MM.1S (cell line): ENCODE results near the gene DOLPP1.

Experiments
- DNase-seq: peaks from one replicate; pipeline ENCODE4 v3.0.0-alpha.2; 2015
- H2AFZ ChIP-seq: fragments of 300-600 bp; sonication (generic); 2 replicates; pipeline ENCODE4 v1.6.0; 2016; ENCODE audit warnings: antibody characterized with exemption, low read length
- H3F3A ChIP-seq: fragments of 300-600 bp; sonication (generic); 2 replicates; pipeline ENCODE4 v1.6.1; 2016; ENCODE audit warnings: mild to moderate bottlenecking, antibody characterized with exemption, low read length, moderate library complexity, mixed read lengths; ENCODE audit not compliant: insufficient read depth
- H3K27ac ChIP-seq: fragments of 300-600 bp; sonication (generic); 2 replicates; pipeline ENCODE4 v1.5.1; 2016; ENCODE audit warnings: mild to moderate bottlenecking, low read length
- H3K27me3 ChIP-seq: fragments of 300-600 bp; sonication (generic); replicated peaks from 2 replicates; pipeline ENCODE4 v1.6.0; 2016; ENCODE audit warnings: low read length; ENCODE audit not compliant: insufficient read depth
- H3K36me3 ChIP-seq: fragments of 300-600 bp; sonication (generic); replicated peaks from 2 replicates; pipeline ENCODE4 v1.6.1; 2016; ENCODE audit warnings: mild to moderate bottlenecking, low read length, mixed read lengths; ENCODE audit not compliant: insufficient read depth
- H3K4me1 ChIP-seq: fragments of 300-600 bp; sonication (generic); 2 replicates; pipeline ENCODE4 v1.6.1; 2016; ENCODE audit warnings: low read length, mixed read lengths
- H3K4me2 ChIP-seq: fragments of 300-600 bp; sonication (generic); 2 replicates; pipeline ENCODE4 v1.6.0; 2016; ENCODE audit warnings: low read depth, low read length
- H3K4me3 ChIP-seq: fragments of 300-600 bp; sonication (generic); 2 replicates; pipeline ENCODE4 v1.5.1; 2016; ENCODE audit warnings: low read length, mixed read lengths
- H3K79me2 ChIP-seq: fragments of 300-600 bp; sonication (generic); 2 replicates; pipeline ENCODE4 v1.6.1; 2016; ENCODE audit warnings: mixed run types, low read length, mixed read lengths
- H3K9ac ChIP-seq: fragments of 300-600 bp; sonication (generic); 2 replicates; pipeline ENCODE4 v1.6.1; 2016; ENCODE audit warnings: low read length, mixed read lengths
- H3K9me2 ChIP-seq: fragments of 300-600 bp; sonication (generic); replicated peaks from 2 replicates; pipeline ENCODE4 v1.6.1; 2016; ENCODE audit warnings: mild to moderate bottlenecking, low read length, mixed read lengths; ENCODE audit not compliant: insufficient read depth
- H3K9me3 ChIP-seq: fragments of 300-600 bp; sonication (generic); replicated peaks from 2 replicates; pipeline ENCODE4 v1.6.1; 2016; ENCODE audit warnings: mild to moderate bottlenecking, low read length, mixed read lengths; ENCODE audit not compliant: insufficient read depth
- H4K20me1 ChIP-seq: fragments of 300-600 bp; sonication (generic); 2 replicates; pipeline ENCODE4 v1.6.1; 2016; ENCODE audit warnings: mild to moderate bottlenecking, low read length, moderate library complexity, mixed read lengths; ENCODE audit not compliant: insufficient read depth
- CTCF ChIP-seq: fragments of 300-600 bp; sonication (generic); IDR thresholded peaks from 2 replicates; pipeline ENCODE4 v1.5.1; 2016; ENCODE audit warnings: antibody characterized with exemption, low read length, mixed read lengths
- EZH2 ChIP-seq: fragments of 300-600 bp; sonication (generic); optimal IDR thresholded peaks from 2 replicates; pipeline ENCODE3; 2017; ENCODE audit warnings: low read depth, mild to moderate bottlenecking, antibody characterized with exemption, low read length, mixed read lengths
- EZH2phosphoT487 ChIP-seq: fragments of 300-600 bp; sonication (generic); IDR thresholded peaks from 2 replicates; pipeline ENCODE4 v1.6.1; 2018; ENCODE audit warnings: antibody characterized with exemption, low read length

Gene DOLPP1

GRCh38 chr9:129079829-129080228, 1.1 kb upstream of the DOLPP1 start:
- H3K9me2 ChIP-seq: no peaks in the 10 kb centered on the region
- no peak for DNase-seq
- no peaks in the 10 kb centered on the region for H3K9me3 ChIP-seq
- H3K4me1 ChIP-seq: peaks cover 11% of the 10 kb centered on the region
- no peaks in the 10 kb centered on the region for H3K36me3 ChIP-seq
- TF ChIP-seq CTCF (no peak), EZH2 (no peak), EZH2phosphoT487 (no peak)
- H3K79me2 ChIP-seq: peaks cover 36% of the 10 kb centered on the region
- peak overlapping the region; percentile 90 for H2AFZ ChIP-seq
- H4K20me1 ChIP-seq: no peaks in the 10 kb centered on the region
- no peak overlapping the region for H3K27ac ChIP-seq
- H3F3A ChIP-seq: no peaks in the 10 kb centered on the region
- no peak overlapping the region; the same call in 1 of the 2 replicates for H3K9ac ChIP-seq
- H3K4me3 ChIP-seq: peak overlapping the region; percentile 94
- H3K4me2 ChIP-seq: peak overlapping the region; percentile 96
- no peaks in the 10 kb centered on the region for H3K27me3 ChIP-seq

GRCh38 chr9:129080298-129080600, 662 bp upstream of the DOLPP1 start:
- Histone ChIP-seq H3K27me3 (no peaks in the 10 kb centered on the region), H3K4me1 (peaks cover 11% of the 10 kb centered on the region), H3K4me2 (peak overlapping the region; percentile 96), H3K79me2 (peaks cover 39% of the 10 kb centered on the region), H3K9me2 (no peaks in the 10 kb centered on the region), H3K27ac (no peak overlapping the region), H3K36me3 (no peaks in the 10 kb centered on the region), H3K4me3 (peak overlapping the region; percentile 94), H3K9me3 (no peaks in the 10 kb centered on the region), H3F3A (no peaks in the 10 kb centered on the region), H4K20me1 (no peaks in the 10 kb centered on the region), H2AFZ (peak overlapping the region; percentile 90), H3K9ac (peak overlapping the region; percentile 48; the same call in 1 of the 2 replicates)
- TF ChIP-seq CTCF (no peak), EZH2 (no peak), EZH2phosphoT487 (no peak)
- DNase-seq: no peak

- H3K4me1 ChIP-seq: peaks cover 11% of the 10 kb centered on the region
- H3K27me3 ChIP-seq: no peaks in the 10 kb centered on the region
- peak overlapping the region; percentile 70 for H3K9ac ChIP-seq
- peaks cover 39% of the 10 kb centered on the region for H3K79me2 ChIP-seq
- H3K4me2 ChIP-seq: peak overlapping the region; percentile 94
- no peaks in the 10 kb centered on the region for H3K36me3 ChIP-seq
- TF ChIP-seq CTCF (no peak), EZH2phosphoT487 (no peak), EZH2 (no peak)
- H3K9me2 ChIP-seq: no peaks in the 10 kb centered on the region
- peak; percentile 85 for DNase-seq
- no peaks in the 10 kb centered on the region for H4K20me1 ChIP-seq
- peak overlapping the region; percentile 92 for H2AFZ ChIP-seq
- H3K4me3 ChIP-seq: peak overlapping the region; percentile 93
- peak overlapping the region; percentile 50; the same call in 1 of the 2 replicates for H3K27ac ChIP-seq
- H3F3A ChIP-seq: no peaks in the 10 kb centered on the region
- H3K9me3 ChIP-seq: no peaks in the 10 kb centered on the region
These were observed 535 bp downstream of the DOLPP1 start for GRCh38 chr9:129081388-129081904.
